Panc1 (cell line): ENCODE measurements around the gene AHNAK. TPM values are rescaled to one million over a fixed set of nuclear protein-coding genes. Genes with fewer than 3 reads are reported as not detected.

ENCODE experiments used
- ATAC-seq: fragments of 200-7000 bp; cut with Tn5 transposase; 2 replicates; pipeline ENCODE4 v1.9.1; 2020; ENCODE audit warnings: mild to moderate bottlenecking, moderate library complexity
- BruUV-seq: library from RNA; stranded (reverse); fragments of 400-500 nt; replicated peaks from 2 replicates; lab custom pipeline; 2021; lab: Mats Ljungman, UMichigan
- CTCF ChIA-PET: fragments of 300-600 bp; sonication (Branson Sonifier 250); formaldehyde crosslinking; loops from one replicate; lab custom pipeline; 2022; ENCODE audit warnings: antibody characterized with exemption; lab: Charles Lee
- POLR2A ChIA-PET: fragments of 300-600 bp; sonication (Branson Sonifier 250); formaldehyde crosslinking; loops from one replicate; lab custom pipeline; 2022; ENCODE audit warnings: antibody characterized with exemption; lab: Charles Lee
- DNase-seq: peaks from one replicate; pipeline ENCODE4 v3.0.0-alpha.2; 2010; ENCODE audit warnings: low read depth, low spot score
- H3K27ac ChIP-seq: 2 replicates; pipeline ENCODE4 v1.5.1; 2011; ENCODE audit warnings: mild to moderate bottlenecking, low read length, inconsistent platforms
- H3K27me3 ChIP-seq: fragments of 200-500 bp; sonication (Bioruptor generic); 2 replicates; pipeline ENCODE4 v1.6.0; 2014; ENCODE audit warnings: low read length, inconsistent platforms; ENCODE audit not compliant: control insufficient read depth, insufficient read depth
- H3K36me3 ChIP-seq: fragments of 200-500 bp; sonication (Bioruptor generic); 2 replicates; pipeline ENCODE4 v1.5.1; 2014; ENCODE audit warnings: inconsistent platforms, mild to moderate bottlenecking, low read length, moderate library complexity; ENCODE audit not compliant: control insufficient read depth, insufficient read depth
- H3K4me1 ChIP-seq: 2 replicates; pipeline ENCODE4 v1.5.1; 2011; ENCODE audit warnings: inconsistent platforms, mild to moderate bottlenecking, low read length, moderate library complexity; ENCODE audit not compliant: control insufficient read depth, insufficient read depth
- H3K4me3 ChIP-seq, 2 experiments: 2 replicates each; pipeline ENCODE4 v1.5.1; 2011 to 2012; ENCODE audit warnings: low read depth in 2 of 2, low read length in 2 of 2, mild to moderate bottlenecking in 2 of 2, inconsistent platforms in 1 of 2, moderate library complexity in 1 of 2
- H3K9me3 ChIP-seq: fragments of 200-500 bp; sonication (Bioruptor generic); 2 replicates; pipeline ENCODE4 v1.5.1; 2014; ENCODE audit warnings: low read depth, mild to moderate bottlenecking, inconsistent platforms, low read length, moderate library complexity; ENCODE audit not compliant: control insufficient read depth, insufficient read depth
- CTCF ChIP-seq: fragments of 450-650 bp; IDR thresholded peaks from 2 replicates; pipeline ENCODE4 v1.5.1; 2017; ENCODE audit warnings: mild to moderate bottlenecking
- POLR2AphosphoS5 ChIP-seq: IDR thresholded peaks from 2 replicates; pipeline ENCODE4 v1.6.1; 2012; ENCODE audit warnings: mild to moderate bottlenecking, low read depth, low read length, moderate library complexity
- REST ChIP-seq, 2 experiments: IDR thresholded peaks; 2 replicates each; pipeline ENCODE4 v1.6.1; 2011 to 2012; ENCODE audit warnings: low read depth in 2 of 2, control low read depth in 1 of 2, low read length in 1 of 2, mild to moderate bottlenecking in 1 of 2, moderate library complexity in 1 of 2; ENCODE audit not compliant: insufficient read depth in 1 of 2
- SIN3A ChIP-seq: IDR thresholded peaks from 2 replicates; pipeline ENCODE4 v1.6.1; 2012; ENCODE audit warnings: low read depth, mild to moderate bottlenecking, low read length, moderate library complexity, borderline replicate concordance; ENCODE audit not compliant: insufficient read depth
- TCF7L2 ChIP-seq: IDR thresholded peaks from 2 replicates; pipeline ENCODE4 v1.6.1; 2011; ENCODE audit warnings: mild to moderate bottlenecking, low read depth, low read length, inconsistent platforms
- in situ Hi-C: cut with HindIII; loops from 2 replicates; pipeline ENCODE4 v1.10.0; 2016; ENCODE audit warnings: low sequenced_read_pairs, low pct_unique_long_range_greater_than_20kb
- intact Hi-C: fragments of 100-400 bp; cut with micrococcal nuclease; formaldehyde crosslinking; loops from one replicate; pipeline ENCODE4 v1.10.0; 2022; ENCODE audit not compliant: unreplicated experiment
- total RNA-seq: library from RNA; stranded (reverse); gene quantifications from one replicate; pipeline ENCODE4 v1.2.1, GENCODE V29; 2021; ENCODE audit not compliant: unreplicated experiment

AHNAK gene
- total RNA-seq, 1 experiment from 2014 or later = 844 TPM

GRCh38 chr11:62497132-62497801 lies 49.3 kb downstream of the AHNAK start:
- H3K9me3 ChIP-seq = no peaks in the 10 kb centered on the region
- peak overlapping the region; percentile 99 for H3K27ac ChIP-seq
- in situ Hi-C loops = no loop called here
- peaks cover 37% of the 10 kb centered on the region for H3K4me1 ChIP-seq
- H3K36me3 ChIP-seq = no peaks in the 10 kb centered on the region
- no peaks in the 10 kb centered on the region for H3K27me3 ChIP-seq
- H3K4me3 ChIP-seq = no peak overlapping the region
- no peak; the same call in 1 of the 2 replicates for TF ChIP-seq POLR2AphosphoS5
- TF ChIP-seq CTCF = peak; percentile 82; the same call in 1 of the 2 replicates
- peak; percentile 57; the same call in 1 of the 2 replicates for TF ChIP-seq TCF7L2
- no peak for TF ChIP-seq SIN3A
- no peak for TF ChIP-seq REST (IDR thresholded peaks at IDR 0.05; ENCODE audit: insufficient read depth in 1 of 2, low read depth in 2 of 2, low read length in 1 of 2)
- intact Hi-C loops = no loop called here
- ChIA-PET POLR2A (no interaction called here), CTCF (interaction anchor here (0.7 to 1.6 kb wide), 4 partner anchors 11 to 46 kb away, joined by 3 to 14 read pairs (median 6); no protein-coding TSS in a partner anchor)
- BruUV-seq = no TSS peak
- DNase-seq (peak; percentile 77), ATAC-seq (peak; percentile 85)

GRCh38 chr11:62496676-62497075 lies 49.9 kb downstream of the AHNAK start:
- Histone ChIP-seq H3K36me3 (no peaks in the 10 kb centered on the region), H3K4me3 (no peak overlapping the region), H3K9me3 (no peaks in the 10 kb centered on the region), H3K27ac (peak overlapping the region; percentile 87), H3K27me3 (no peaks in the 10 kb centered on the region), H3K4me1 (peaks cover 31% of the 10 kb centered on the region)
- TF ChIP-seq TCF7L2 = no peak
- no peak for TF ChIP-seq REST (IDR thresholded peaks at IDR 0.05; ENCODE audit: insufficient read depth in 1 of 2, low read depth in 2 of 2, low read length in 1 of 2)
- TF ChIP-seq SIN3A = no peak
- TF ChIP-seq CTCF = no peak
- TF ChIP-seq POLR2AphosphoS5 = no peak
- BruUV-seq = no TSS peak
- no peak for DNase-seq
- in situ Hi-C loops = no loop called here
- intact Hi-C loops = no loop called here
- CTCF ChIA-PET = interaction anchor here (0.7 to 1.6 kb wide), 3 partner anchors 10 to 46 kb away, joined by 3 to 10 read pairs (median 3); no protein-coding TSS in a partner anchor
- POLR2A ChIA-PET = interaction anchor here (0.7 kb wide), 1 partner anchor 61 kb away, joined by 10 read pairs; no protein-coding TSS in a partner anchor
- no peak for ATAC-seq
